Activated CD8-positive, alpha-beta memory T cell treated with anti-CD3 and anti-CD28 coated beads for 4 hours (primary cell): ENCODE measurements around the gene CLIP4.

Source experiments
- DNase-seq, 2 donors: peaks; one replicate each; pipeline ENCODE4 v3.0.0-alpha.2; 2020; ENCODE audit warnings: low read depth in 2 of 2

The CLIP4 gene

GRCh38 chr2:29222381-29223179, 107.4 kb downstream of the CLIP4 start:
- no peak for DNase-seq

DNA sequence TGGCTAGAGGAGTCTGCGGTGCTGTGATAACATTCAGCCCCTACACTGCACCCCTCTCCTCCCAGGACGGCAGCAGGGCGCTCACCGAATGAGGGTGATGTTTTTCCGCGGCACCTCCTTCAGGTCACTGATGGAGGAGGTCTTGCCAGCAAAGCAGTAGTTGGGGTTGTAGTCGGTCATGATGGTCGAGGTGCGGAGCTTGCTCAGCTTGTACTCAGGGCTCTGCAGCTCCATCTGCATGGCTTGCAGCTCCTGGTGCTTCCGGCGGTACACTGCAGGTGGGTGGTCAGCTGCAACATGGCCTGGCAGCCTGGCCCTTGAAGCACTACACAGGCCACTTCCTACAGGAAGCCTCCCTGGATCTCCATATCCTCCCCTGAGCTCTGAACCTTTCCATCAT, 108.0 kb downstream of the CLIP4 start:
- DNase-seq: no peak

DNA sequence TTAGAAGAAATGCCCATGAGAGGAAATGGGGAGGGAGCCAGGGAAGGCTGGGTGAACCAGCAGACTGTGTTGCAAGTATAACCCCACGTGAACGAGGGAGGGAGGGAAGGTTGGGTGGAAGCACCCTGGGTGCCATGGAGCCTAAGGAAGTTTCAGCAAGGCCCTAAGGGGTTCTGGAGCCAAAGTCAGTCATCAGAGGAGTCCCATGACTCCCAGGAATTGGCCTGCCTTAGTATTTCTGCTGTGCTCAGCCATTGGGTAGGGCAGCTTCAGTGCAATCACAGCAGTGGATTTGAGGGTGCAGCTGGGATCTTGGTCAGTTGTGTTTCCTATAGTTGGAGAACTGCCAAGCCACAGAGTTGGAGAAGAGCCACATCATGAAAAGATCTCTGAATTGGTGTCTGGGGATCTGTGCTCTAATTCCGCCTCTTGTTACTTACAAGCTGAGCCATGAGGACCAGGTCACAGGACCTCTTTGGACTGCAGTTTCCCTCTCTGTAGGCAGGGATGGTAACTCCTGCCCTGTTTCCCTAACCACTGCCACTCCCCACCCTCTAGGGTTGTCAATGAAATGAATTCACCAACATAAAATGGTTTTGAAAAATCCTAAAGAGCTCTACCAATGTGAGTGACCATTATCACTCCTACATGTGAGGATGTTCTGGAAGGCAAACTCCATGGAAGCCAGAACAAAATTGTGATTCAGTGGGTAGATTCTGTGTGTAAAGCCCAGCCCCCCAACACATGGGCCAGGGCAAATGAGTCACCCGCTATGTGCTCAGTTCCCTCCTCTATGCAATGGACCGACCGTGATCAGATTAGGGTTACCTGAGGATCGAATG, 108.9 kb downstream of the CLIP4 start:
- no peak for DNase-seq

DNA sequence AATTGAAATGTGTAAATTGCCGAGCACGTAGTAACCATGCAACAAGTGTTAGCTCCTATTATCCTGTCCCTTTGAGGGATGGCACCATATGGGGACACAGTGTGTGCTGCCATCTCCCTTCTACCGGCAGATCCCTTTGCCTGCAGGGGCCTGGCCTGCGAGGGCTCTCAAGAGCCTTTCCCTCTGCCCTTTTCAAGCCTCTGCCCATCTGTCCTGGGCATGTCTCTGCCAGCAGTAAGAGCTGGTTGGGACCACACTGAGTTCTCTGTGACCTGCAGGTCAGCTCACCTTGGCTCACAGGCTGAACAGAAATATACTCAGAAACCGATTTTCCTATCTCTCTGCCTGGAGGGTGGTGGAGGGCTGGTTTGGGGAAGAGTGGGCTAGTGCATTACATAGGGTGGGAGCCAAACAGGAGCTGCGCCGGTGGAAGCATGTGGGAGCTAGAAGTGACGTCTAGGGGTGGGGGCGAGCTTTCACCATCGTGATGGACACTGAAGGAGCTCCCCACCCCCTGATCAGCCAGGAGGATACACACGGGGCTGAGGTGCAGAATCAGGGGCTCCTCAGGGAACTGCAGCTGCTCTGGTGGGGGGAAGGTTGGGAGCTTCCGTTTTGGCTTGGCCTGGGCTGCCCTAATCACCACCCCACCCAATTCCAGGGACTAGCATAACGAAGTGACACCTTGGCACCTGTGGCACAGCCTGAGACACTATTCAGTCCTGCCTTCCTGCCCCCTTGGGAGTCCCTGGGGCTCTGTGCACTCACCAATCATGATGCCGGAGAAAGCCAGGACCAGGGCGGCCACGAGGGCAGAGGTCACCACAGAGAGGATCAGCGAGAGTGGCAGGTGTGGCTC, 109.7 kb downstream of the CLIP4 start:
- DNase-seq: no peak

DNA sequence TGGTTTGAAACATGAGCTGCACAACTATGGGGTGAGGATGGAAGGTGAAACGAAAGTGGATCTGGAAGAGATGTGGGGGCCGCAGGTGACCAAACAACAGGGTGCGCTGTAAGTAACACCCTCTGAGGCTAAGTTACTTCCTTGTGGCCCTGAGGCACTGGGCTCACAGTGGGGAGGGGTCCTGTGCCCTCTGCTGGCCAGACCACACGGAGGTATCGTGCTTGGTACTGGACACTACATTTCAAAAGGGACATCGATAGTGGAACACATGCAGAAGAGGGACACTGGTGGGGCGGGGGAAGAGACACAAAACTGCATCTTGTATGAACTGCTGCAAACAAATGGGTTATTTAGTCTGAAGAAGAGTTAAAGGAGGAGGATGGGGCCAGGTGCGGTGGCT, 110.6 kb downstream of the CLIP4 start:
- no peak for DNase-seq

GRCh38 chr2:29226375-29226774, 111.2 kb downstream of the CLIP4 start:
- DNase-seq: no peak

GRCh38 chr2:29226808-29227207, 111.6 kb downstream of the CLIP4 start:
- no peak for DNase-seq

GRCh38 chr2:29227935-29228675, 112.9 kb downstream of the CLIP4 start:
- no peak for DNase-seq

- no peak for DNase-seq
These were observed 113.7 kb downstream of the CLIP4 start for GRCh38 chr2:29228947-29229346.

GRCh38 chr2:29229640-29230039, 114.4 kb downstream of the CLIP4 start:
- no peak for DNase-seq

DNA sequence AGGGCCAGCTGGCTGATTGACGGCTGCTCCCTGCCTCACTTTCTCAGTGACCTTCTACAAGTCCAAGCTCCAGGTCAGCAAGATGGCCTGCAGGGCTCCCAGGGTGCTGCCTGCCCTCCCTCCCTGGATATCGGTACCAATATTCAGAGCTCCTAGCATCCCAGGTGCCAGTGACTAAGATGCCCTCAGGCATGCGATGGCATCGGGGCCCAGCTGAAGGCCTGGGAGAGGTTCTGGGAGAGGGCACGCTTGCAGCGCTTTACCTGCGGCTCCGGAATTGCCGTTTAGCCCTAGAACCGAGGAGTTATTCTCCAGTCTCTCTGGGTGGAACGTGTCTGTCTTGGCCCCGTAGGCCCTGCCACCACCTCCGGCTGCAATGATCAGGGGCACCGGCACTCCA, 116.8 kb downstream of the CLIP4 start:
- DNase-seq: no peak

DNA sequence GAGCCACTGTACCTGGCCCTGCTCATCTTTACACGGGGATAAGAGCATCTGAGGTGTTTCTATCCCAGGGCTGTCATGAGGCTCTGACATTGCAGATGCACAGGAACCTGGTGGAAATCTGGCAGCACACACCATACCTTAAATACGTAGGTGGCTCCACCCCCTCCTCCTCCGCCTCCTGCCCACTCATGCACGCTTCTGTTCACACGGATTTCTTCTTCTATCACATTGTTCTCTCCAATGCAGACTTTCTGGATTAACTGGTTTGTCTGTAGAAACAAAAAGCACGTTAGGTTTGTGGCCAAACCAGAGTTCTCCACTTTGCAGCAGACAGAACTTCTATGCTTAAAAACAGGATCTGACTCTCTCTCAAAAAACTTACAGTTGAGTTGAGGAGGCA, 118.2 kb downstream of the CLIP4 start:
- DNase-seq: no peak

DNA sequence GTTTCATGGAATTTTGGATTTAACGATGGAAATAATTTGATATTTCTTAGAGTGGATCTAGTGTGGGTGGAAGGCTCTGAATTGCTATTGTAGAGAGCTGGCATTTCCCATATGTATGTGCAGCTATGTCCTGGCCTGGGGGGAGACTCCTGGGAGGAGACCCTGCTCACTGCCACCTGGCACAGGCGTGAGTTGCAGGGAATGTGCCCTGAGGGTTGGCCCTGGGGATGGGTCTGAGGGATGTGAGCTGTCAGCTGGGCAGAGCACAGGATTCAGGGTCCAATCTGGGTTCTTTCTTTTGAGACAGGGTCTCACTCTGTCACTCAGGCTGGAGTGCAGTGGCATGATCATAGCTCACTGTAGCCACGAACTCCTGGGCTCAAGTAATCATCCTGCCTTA, 120.2 kb downstream of the CLIP4 start:
- DNase-seq: no peak

DNA sequence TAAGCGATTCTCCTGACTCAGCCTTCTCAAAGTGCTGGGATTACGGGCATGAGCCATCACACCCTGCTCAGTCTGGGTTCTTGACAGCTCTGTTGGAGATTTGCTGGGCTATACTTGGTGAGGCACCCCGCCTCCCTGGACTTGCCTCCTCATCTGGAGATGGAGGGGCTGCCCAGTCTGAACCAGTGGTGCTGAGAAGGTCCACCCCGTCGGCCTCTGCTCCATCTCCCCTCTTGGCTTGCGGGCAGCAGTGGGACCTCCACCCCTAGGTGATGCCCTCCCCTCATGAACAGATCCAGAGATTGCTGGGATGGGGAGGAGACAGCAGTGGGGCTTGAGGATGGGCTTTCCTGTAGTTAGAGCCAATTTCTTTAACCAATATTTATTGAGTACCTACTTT, 120.9 kb downstream of the CLIP4 start:
- no peak for DNase-seq

GRCh38 chr2:29238497-29238896, 123.3 kb downstream of the CLIP4 start:
- DNase-seq: no peak
